Renal pelvis (tissue), 4 donors: ENCODE data around the gene ERAP2. TPM values are rescaled to one million over a fixed set of nuclear protein-coding genes. Genes with fewer than 3 reads are reported as not detected.
A peak's percentile ranks its signal among the peaks of the same experiment; 100 is the strongest.
"Not testable (repeated sequence)": the region's sequence is repeated elsewhere in the genome, so short reads cannot be mapped to it uniquely, and the experiment has no call there.

ENCODE experiments used
- DNase-seq: peaks from one replicate; pipeline ENCODE4 v3.0.0-alpha.2; 2013
- polyA plus RNA-seq, 3 donors: library from polyadenylated mRNA; unstranded; fragments of 120-200 nt; gene quantifications; one replicate each; pipeline ENCODE4 v1.2.1, GENCODE V29; 2013; ENCODE audit not compliant: insufficient read length in 3 of 3

Gene ERAP2
- polyA plus RNA-seq, 3 donors, result 11.5 to 17.7 (median 13.1) TPM

DNA sequence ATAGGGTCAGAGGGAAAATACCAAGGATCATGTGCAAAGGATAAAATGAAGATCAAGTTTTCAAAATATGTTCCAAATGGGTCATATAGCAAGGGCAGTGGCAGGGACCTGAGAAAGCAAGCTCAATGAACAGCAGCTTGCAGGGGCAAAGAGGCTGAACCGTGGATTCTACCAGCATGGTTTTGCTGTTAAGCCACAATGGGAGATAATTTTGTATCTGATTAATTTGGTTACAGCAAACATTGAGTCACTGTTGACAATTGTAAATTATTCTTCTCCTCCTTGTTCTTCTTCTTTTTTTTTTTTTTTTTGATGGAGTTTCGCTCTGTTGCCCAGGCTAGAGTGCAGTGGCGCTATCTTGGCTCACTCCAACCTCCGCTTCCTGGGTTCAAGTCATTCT is 18.4 kb upstream of the ERAP2 start:
- no peak for DNase-seq

DNA sequence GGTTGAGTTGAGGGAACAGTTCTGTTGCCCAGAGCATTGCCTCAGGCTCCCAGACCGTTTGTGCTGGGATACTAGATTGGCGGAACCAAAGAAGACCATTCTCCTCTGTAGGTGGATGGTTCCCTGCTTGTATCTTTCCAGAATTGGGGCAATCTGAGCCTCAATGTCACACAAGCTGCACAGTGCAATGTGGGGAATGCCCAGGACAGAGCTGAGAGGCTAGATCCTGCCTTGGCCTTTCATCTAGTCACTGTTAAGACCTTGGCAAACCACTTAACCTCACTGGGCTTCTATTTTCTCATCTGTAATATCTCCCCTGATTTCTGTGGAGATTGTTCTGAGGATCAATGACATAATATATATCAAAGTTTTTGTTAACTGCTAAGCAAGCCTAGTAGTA is 16.9 kb upstream of the ERAP2 start:
- DNase-seq, result no peak

DNA sequence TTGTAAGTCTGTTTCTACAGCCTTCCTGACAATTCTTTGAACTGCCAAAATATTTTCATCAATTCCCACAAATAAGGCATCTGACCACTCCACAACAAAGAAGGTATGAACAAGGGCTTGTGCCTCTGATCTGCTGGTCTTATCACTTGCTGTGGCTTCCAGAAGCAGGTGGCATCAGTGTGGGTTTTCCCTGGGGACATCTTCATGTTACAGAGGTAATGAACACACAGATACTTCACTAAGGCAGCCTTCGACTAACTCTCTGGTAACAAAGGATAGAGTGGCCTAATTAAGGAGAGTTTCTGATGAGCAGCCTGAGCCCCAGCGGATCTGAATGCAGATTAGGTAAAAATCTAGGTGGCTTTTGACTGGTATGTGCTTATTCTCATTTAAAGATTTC is 15.2 kb upstream of the ERAP2 start:
- DNase-seq, result no peak

- DNase-seq, result no peak
These were observed 13.2 kb upstream of the ERAP2 start for GRCh38 chr5:96863114-96863513.

- DNase-seq, result no peak
These were observed 12.2 kb upstream of the ERAP2 start for GRCh38 chr5:96863949-96864584.

GRCh38 chr5:96864922-96865530 is 11.3 kb upstream of the ERAP2 start:
- DNase-seq, result no peak

DNA sequence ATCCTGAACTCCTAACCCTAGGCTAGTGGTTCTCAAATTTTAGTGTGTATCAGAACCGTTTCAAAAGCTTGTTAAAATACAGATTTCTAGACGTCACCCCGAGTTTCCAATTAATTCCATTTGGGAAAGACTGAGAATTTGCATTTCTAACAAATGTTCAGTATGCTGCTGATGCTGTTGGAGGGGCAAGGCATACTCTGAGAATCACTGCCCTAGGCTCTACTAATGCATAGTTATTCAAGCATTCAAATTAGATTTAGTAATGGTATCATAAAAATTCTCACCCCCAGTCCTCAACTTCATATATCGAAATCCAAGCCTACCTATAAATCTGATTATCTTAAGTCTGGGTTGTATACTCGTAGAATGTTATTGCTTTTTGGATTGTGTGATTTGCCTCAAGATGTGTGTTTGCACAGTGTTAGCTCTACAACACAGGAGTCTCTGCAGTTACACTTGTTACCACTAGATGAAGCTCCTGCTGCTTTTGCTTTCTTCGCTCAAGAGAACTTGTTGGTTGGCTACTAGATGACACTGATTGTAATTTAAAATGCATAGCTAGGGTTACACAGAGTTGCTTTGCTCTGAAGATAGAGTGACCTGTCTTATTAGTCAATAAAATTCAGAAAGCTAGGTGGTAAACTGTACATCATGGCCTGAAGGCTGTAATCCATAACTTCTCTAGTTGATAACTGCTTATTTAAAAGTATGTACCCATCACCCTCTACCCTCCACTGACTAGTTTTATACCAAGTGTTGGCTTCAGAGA is 7.5 kb upstream of the ERAP2 start:
- peak; percentile 50 for DNase-seq

GRCh38 chr5:96869372-96869641 is 7.0 kb upstream of the ERAP2 start:
- DNase-seq, result no peak

GRCh38 chr5:96870094-96871026 is 5.9 kb upstream of the ERAP2 start:
- DNase-seq, result no peak

GRCh38 chr5:96871027-96871399 is 5.3 kb upstream of the ERAP2 start:
- DNase-seq, result no peak

DNA sequence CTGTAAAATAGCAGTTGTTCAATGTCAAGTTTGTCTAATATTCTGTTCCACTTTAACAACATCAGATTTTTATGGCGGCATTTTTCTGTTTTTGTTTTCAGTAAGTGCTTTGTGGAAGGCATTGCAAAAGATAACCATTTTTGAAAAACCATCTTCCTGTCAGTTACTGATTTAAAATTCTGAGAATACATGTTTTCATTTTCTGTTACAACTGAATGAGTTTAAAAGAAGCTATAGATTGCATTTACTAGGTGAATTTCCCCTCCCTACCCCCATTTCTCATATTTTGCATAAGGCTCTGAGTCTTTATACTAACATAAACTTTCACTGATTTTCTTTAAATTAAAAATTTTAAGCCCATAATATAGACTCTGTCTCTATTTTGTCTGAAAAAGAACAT is 4.6 kb upstream of the ERAP2 start:
- DNase-seq, result no peak

DNA sequence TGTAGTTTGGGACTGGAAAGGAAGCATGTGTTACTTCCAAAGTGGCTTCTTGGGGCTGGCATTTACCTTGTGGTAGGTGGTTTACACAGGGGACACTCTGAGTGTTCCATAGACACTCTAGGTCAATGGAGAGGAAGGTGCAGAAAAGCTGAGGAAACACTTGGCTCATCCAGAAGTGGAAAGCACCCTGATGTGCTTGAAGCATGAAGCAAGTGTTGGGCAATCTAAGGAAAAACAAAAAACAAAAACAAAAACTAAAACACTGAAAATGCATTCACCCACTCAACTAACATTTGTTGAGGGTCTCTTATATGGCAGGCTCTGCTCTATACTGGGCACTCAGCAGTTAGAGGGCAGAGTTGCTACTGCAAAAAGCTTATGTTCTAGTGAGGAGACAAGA is 2.9 kb upstream of the ERAP2 start:
- no peak for DNase-seq

DNA sequence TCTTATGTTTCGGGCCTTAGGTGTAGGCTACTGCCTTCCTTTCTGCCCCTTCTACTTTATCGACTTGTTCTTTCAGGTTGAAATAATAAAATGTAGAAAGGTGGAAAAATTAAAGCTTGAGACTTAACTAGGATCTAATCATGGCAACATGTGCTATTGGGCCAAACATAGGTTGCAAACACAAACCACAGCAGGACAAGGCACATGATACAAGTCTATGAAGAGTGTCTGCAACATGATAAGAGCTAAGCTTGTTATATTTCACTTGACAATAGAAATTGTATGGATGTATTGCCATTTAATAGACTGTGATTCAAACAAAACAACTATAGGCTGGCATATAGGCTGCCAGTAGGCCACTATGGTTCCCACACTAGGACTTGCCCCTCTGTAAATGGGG is 1.7 kb upstream of the ERAP2 start:
- no peak for DNase-seq

- DNase-seq, result no peak
These were observed 459 bp upstream of the ERAP2 start for GRCh38 chr5:96875791-96876291.

GRCh38 chr5:96876977-96877469 is 723 bp downstream of the ERAP2 start:
- DNase-seq, result not testable (repeated sequence)

GRCh38 chr5:96879665-96880064 is 3.4 kb downstream of the ERAP2 start:
- DNase-seq, result no peak

- DNase-seq, result no peak
These were observed 4.3 kb downstream of the ERAP2 start for GRCh38 chr5:96880444-96881164.

- no peak for DNase-seq
These were observed 5.3 kb downstream of the ERAP2 start for GRCh38 chr5:96881511-96882115.

- DNase-seq, result no peak
These were observed 7.6 kb downstream of the ERAP2 start for GRCh38 chr5:96883871-96884270.

DNA sequence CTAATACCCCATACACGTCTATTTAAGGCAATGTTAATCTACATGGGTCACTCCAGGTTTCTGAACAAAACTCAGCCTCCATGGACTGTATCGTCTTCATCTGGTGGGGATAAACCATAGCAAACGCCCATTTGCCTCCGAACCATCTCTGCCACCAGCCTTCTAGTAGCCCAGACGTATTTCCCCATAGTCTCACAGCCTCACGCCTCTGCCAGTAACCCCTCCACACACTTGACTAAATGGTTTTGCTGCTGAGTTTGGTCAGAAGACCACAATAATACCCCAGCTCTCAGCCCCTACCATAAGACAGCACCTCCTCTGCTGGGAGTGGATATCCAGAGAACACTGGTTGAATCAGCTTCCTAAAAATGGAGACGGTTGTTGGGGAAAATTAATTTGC is 8.7 kb downstream of the ERAP2 start:
- DNase-seq, result no peak
